A549 (cell line): ENCODE results near the gene BTBD16. TPM values are rescaled to one million over a fixed set of nuclear protein-coding genes. Genes with fewer than 3 reads are reported as not detected.

Source experiments
- ATAC-seq, 2 experiments: fragments of 200-7000 bp in 1 of 2; fragments of >200 bp in 1 of 2; cut with Nextera tagmentation in 1 of 2; cut with Tn5 transposase in 1 of 2; 3 replicates each; pipeline versions ENCODE4 v1.8.0 to v1.9.1; 2018 to 2020; ENCODE audit warnings: mild to moderate bottlenecking in 1 of 2, moderate library complexity in 1 of 2
- CTCF ChIA-PET: fragments of 300-600 bp; sonication (Branson Sonifier 250); formaldehyde crosslinking; extraction: SDS; loops from one replicate; lab custom pipeline; 2021; ENCODE audit warnings: antibody characterized with exemption, inconsistent platforms; lab: Yijun Ruan, JAX
- POLR2A ChIA-PET: fragments of 350-600 bp; formaldehyde crosslinking; extraction: SDS; loops from one replicate; lab custom pipeline; 2021; ENCODE audit warnings: antibody characterized with exemption, inconsistent platforms; lab: Yijun Ruan, JAX
- DNase-seq, 2 experiments: peaks; one replicate each; pipeline versions ENCODE4 v3.0.0 to v3.0.0-alpha.2; 2011 to 2016; ENCODE audit warnings: low read depth in 1 of 2, low spot score in 1 of 2
- FAIRE-seq: peaks from 2 replicates; lab custom pipeline; 2011; peaks lifted over from hg19 to GRCh38; lab: Jason Lieb, UNC
- H3K27ac ChIP-seq, 2 experiments: fragments of >200 bp; sonication (Bioruptor Twin); formaldehyde crosslinking; 3 replicates each; pipeline ENCODE4 v1.5.1; 2016 to 2017
- H3K4me1 ChIP-seq: fragments of >200 bp; sonication (Bioruptor Twin); formaldehyde crosslinking; 3 replicates; pipeline ENCODE4 v1.6.1; 2016
- H3K4me2 ChIP-seq: fragments of >200 bp; sonication (Bioruptor Twin); formaldehyde crosslinking; 3 replicates; pipeline ENCODE4 v1.6.1; 2016
- H3K4me3 ChIP-seq: fragments of >200 bp; sonication (Bioruptor Twin); formaldehyde crosslinking; 3 replicates; pipeline ENCODE4 v1.5.1; 2016
- H3K9me3 ChIP-seq: fragments of >200 bp; sonication (Bioruptor Twin); formaldehyde crosslinking; 3 replicates; pipeline ENCODE4 v1.6.1; 2016
- BHLHE40 ChIP-seq: IDR thresholded peaks from 2 replicates; pipeline ENCODE4 v1.6.1; 2012; ENCODE audit warnings: low read depth, low read length, inconsistent platforms
- CBX8 ChIP-seq: fragments of 200-600 bp; sonication (generic); IDR thresholded peaks from 2 replicates; pipeline ENCODE4 v1.6.1; 2016
- CEBPB ChIP-seq, 2 experiments: fragments of >200 bp in 1 of 2; sonication (Bioruptor Twin) in 1 of 2; formaldehyde crosslinking in 1 of 2; IDR thresholded peaks; 2 replicates each; pipeline ENCODE4 v1.6.1; 2012 to 2016
- E2F6 ChIP-seq: IDR thresholded peaks from 2 replicates; pipeline ENCODE4 v1.6.1; 2012; ENCODE audit warnings: low read depth, borderline replicate concordance
- EHMT2 ChIP-seq: fragments of 200-600 bp; sonication (generic); IDR thresholded peaks from 2 replicates; pipeline ENCODE4 v1.6.1; 2016; ENCODE audit warnings: antibody characterized with exemption, low read depth, mild to moderate bottlenecking, moderate library complexity
- ELK1 ChIP-seq: fragments of 150-350 bp; IDR thresholded peaks from 2 replicates; pipeline ENCODE4 v1.6.1; 2014; ENCODE audit warnings: low read depth, mild to moderate bottlenecking, low read length
- EP300 ChIP-seq, 2 experiments: fragments of >200 bp; sonication (Bioruptor Twin); formaldehyde crosslinking; IDR thresholded peaks; 2 replicates in 1 of 2; 3 replicates in 1 of 2; pipeline ENCODE4 v1.6.1; 2016 to 2017
- ESRRA ChIP-seq: fragments of 150-350 bp; IDR thresholded peaks from 2 replicates; pipeline ENCODE4 v1.6.1; 2014; ENCODE audit warnings: mild to moderate bottlenecking, low read length, borderline replicate concordance
- FOSB ChIP-seq: fragments of 250-450 bp; sonication (Bioruptor Pico); IDR thresholded peaks from 2 replicates; pipeline ENCODE4 v1.5.0; 2020; ENCODE audit warnings: mild to moderate bottlenecking, moderate library complexity
- HES2 ChIP-seq: fragments of >200 bp; sonication (Bioruptor Twin); formaldehyde crosslinking; IDR thresholded peaks from 2 replicates; pipeline ENCODE4 v1.6.1; 2016
- HMGXB4 ChIP-seq: fragments of 250-450 bp; sonication (Bioruptor Pico); IDR thresholded peaks from 2 replicates; pipeline ENCODE4 v1.5.0; 2021; ENCODE audit warnings: mild to moderate bottlenecking, moderate library complexity, borderline replicate concordance
- HOXA7 ChIP-seq: fragments of 250-450 bp; sonication (Bioruptor Pico); IDR thresholded peaks from 2 replicates; pipeline ENCODE4 v1.5.0; 2020; ENCODE audit warnings: mild to moderate bottlenecking, moderate library complexity
- HOXB13 ChIP-seq: fragments of 250-450 bp; sonication (Bioruptor Pico); IDR thresholded peaks from 2 replicates; pipeline ENCODE4 v1.5.0; 2020; ENCODE audit warnings: low read depth, mild to moderate bottlenecking, moderate library complexity
- HOXB5 ChIP-seq: fragments of 250-450 bp; sonication (Bioruptor Pico); IDR thresholded peaks from 2 replicates; pipeline ENCODE4 v1.5.0; 2020; ENCODE audit warnings: mild to moderate bottlenecking, moderate library complexity
- MAFK ChIP-seq: fragments of 450-650 bp; IDR thresholded peaks from 2 replicates; pipeline ENCODE4 v1.6.1; 2014; ENCODE audit not compliant: partially characterized antibody
- MAX ChIP-seq: IDR thresholded peaks from 2 replicates; pipeline ENCODE4 v1.6.1; 2012
- MAZ ChIP-seq: fragments of 150-350 bp; IDR thresholded peaks from 2 replicates; pipeline ENCODE4 v1.6.1; 2014; ENCODE audit warnings: antibody characterized with exemption, low read depth, low read length, borderline replicate concordance
- NPAS2 ChIP-seq: fragments of 250-450 bp; sonication (Bioruptor Pico); IDR thresholded peaks from 2 replicates; pipeline ENCODE4 v1.8.0; 2022; ENCODE audit warnings: mild to moderate bottlenecking, moderate library complexity, borderline replicate concordance
- NR3C1 ChIP-seq: fragments of >200 bp; sonication (Bioruptor Twin); formaldehyde crosslinking; IDR thresholded peaks from 3 replicates; pipeline ENCODE4 v1.6.1; 2017
- PBX3 ChIP-seq: IDR thresholded peaks from 2 replicates; pipeline ENCODE4 v1.6.1; 2012
- PHF8 ChIP-seq: fragments of 200-600 bp; sonication (generic); IDR thresholded peaks from 2 replicates; pipeline ENCODE4 v1.6.1; 2016; ENCODE audit warnings: low read depth, mild to moderate bottlenecking, antibody characterized with exemption, moderate library complexity, borderline replicate concordance
- POLR2AphosphoS2 ChIP-seq: conservative IDR thresholded peaks from 2 replicates; pipeline ENCODE4 v1.6.1; 2012; ENCODE audit warnings: low read length, improper control_type of control experiment, inconsistent platforms
- RAD21 ChIP-seq, 2 experiments: fragments of >200 bp in 1 of 2; sonication (Bioruptor Twin) in 1 of 2; formaldehyde crosslinking in 1 of 2; IDR thresholded peaks in 1 of 2; conservative IDR thresholded peaks in 1 of 2; 2 replicates in 1 of 2; 3 replicates in 1 of 2; pipeline ENCODE4 v1.6.1; 2012 to 2018; ENCODE audit warnings: inconsistent platforms in 1 of 2
- RARB ChIP-seq: fragments of 250-450 bp; sonication (Bioruptor Pico); IDR thresholded peaks from 2 replicates; pipeline ENCODE4 v1.8.0; 2021; ENCODE audit warnings: mild to moderate bottlenecking, moderate library complexity
- RCOR1 ChIP-seq: fragments of 150-350 bp; IDR thresholded peaks from 2 replicates; pipeline ENCODE4 v1.6.1; 2014; ENCODE audit warnings: antibody characterized with exemption, low read length, low read depth
- RNF2 ChIP-seq: fragments of 200-600 bp; sonication (generic); IDR thresholded peaks from 2 replicates; pipeline ENCODE4 v1.6.1; 2016; ENCODE audit warnings: low read depth, mild to moderate bottlenecking, antibody characterized with exemption, moderate library complexity, borderline replicate concordance
- ZC3H11A ChIP-seq: fragments of 450-650 bp; IDR thresholded peaks from 2 replicates; pipeline ENCODE4 v1.6.1; 2014; ENCODE audit warnings: antibody characterized with exemption, mild to moderate bottlenecking
- ZNF302 ChIP-seq: fragments of 250-450 bp; sonication (Bioruptor Pico); IDR thresholded peaks from 2 replicates; pipeline ENCODE4 v1.9.0; 2021; ENCODE audit warnings: inconsistent platforms, mild to moderate bottlenecking, moderate library complexity
- ZSCAN20 ChIP-seq: fragments of 250-450 bp; sonication (Bioruptor Pico); IDR thresholded peaks from 2 replicates; pipeline ENCODE4 v1.8.0; 2022; ENCODE audit warnings: mild to moderate bottlenecking, moderate library complexity
- WGBS: methylation state at CpG from one replicate; pipeline ENCODE4 v1.1.6; 2017; ENCODE audit errors: missing lambda C conversion rate; 5-methylcytosine and 5-hydroxymethylcytosine counted together
- polyA plus RNA-seq, 4 experiments: library from polyadenylated mRNA; depleted of rRNA in 3 of 4; stranded (reverse); fragments of >200 nt; fragmentation: RNase III in 1 of 4; extraction: RNeasy Plus Mini Kit Qiagen cat#74134 plus additional on column Dnase treatment in 1 of 4; gene quantifications; 2 replicates in 3 of 4; 3 replicates in 1 of 4; pipeline ENCODE4 v1.2.3, GENCODE V29; 2011 to 2017

Gene BTBD16
- polyA plus RNA-seq, 2 of the 4 experiments (the other 2 are of a cell fraction): 0.32 to 2.1 TPM

- no peaks in the 10 kb centered on the region for H3K9me3 ChIP-seq
- no peak for TF ChIP-seq MAFK
- TF ChIP-seq E2F6: no peak
- no peak for TF ChIP-seq RNF2
- no peak for TF ChIP-seq NPAS2 (CRISPR knock-in tag)
- TF ChIP-seq EHMT2: no peak
- TF ChIP-seq CBX8: no peak
- TF ChIP-seq FOSB (CRISPR knock-in tag): no peak
- TF ChIP-seq ZSCAN20 (CRISPR knock-in tag): no peak
- TF ChIP-seq CEBPB (IDR thresholded peaks at IDR 0.05): no peak
- no peak for TF ChIP-seq MAX
- TF ChIP-seq BHLHE40: no peak
- no peak for TF ChIP-seq ESRRA
- no peak for TF ChIP-seq ZNF302 (CRISPR knock-in tag)
- no peak for TF ChIP-seq EP300 (IDR thresholded peaks at IDR 0.05)
- TF ChIP-seq POLR2AphosphoS2: no peak
- no peak for TF ChIP-seq HOXA7 (CRISPR knock-in tag)
- TF ChIP-seq RARB: no peak
- TF ChIP-seq ELK1: no peak
- no peak for TF ChIP-seq RCOR1
- TF ChIP-seq, all 56 proteins: peak for 0
- ChIA-PET CTCF (no interaction called here), POLR2A (no interaction called here)
- Histone ChIP-seq H3K27ac (no peak overlapping the region), H3K4me1 (no peaks in the 10 kb centered on the region), H3K4me3 (no peak overlapping the region), H3K4me2 (no peak overlapping the region)
- no peak for ATAC-seq
- WGBS: 88% methylated on average over 19 of the region's 19 CpGs
- FAIRE-seq: no peak
- DNase-seq: no peak
These were observed 40.9 kb upstream of the BTBD16 start for GRCh38 chr10:122230222-122230621.

- no peaks in the 10 kb centered on the region for H3K4me1 ChIP-seq
- ATAC-seq (no peak), FAIRE-seq (no peak)
- H3K4me2 ChIP-seq: no peak overlapping the region
- WGBS: 89% methylated on average over 3 of the region's 3 CpGs
- POLR2A ChIA-PET: no interaction called here
- no peak overlapping the region for H3K27ac ChIP-seq
- H3K4me3 ChIP-seq: no peak overlapping the region
- TF ChIP-seq E2F6 (no peak), HOXB13 (no peak), POLR2AphosphoS2 (no peak), NR3C1 (no peak), PBX3 (no peak), ZC3H11A (no peak), MAZ (no peak), RAD21 (conservative IDR thresholded peaks at IDR 0.05 in 1 of 2, IDR thresholded peaks at IDR 0.05 in 1 of 2) (no peak), PHF8 (no peak), HES2 (no peak), MAFK (no peak), HOXB5 (CRISPR knock-in tag) (no peak), CEBPB (IDR thresholded peaks at IDR 0.05) (no peak), MAX (no peak), HMGXB4 (CRISPR knock-in tag) (no peak)
- TF ChIP-seq, all 56 proteins: peak for 0
- no peak for DNase-seq
- CTCF ChIA-PET: interaction anchor here (0.9 to 1.2 kb wide), 2 partner anchors 36 to 307 kb away, joined by 3 to 5 read pairs; no protein-coding TSS in a partner anchor
- no peaks in the 10 kb centered on the region for H3K9me3 ChIP-seq
These were observed 38.3 kb upstream of the BTBD16 start for GRCh38 chr10:122232769-122233168.
